Suprapubic skin (tissue), 4 donors: ENCODE measurements around the gene NFKBIA.

Experiments
- EP300 ChIP-seq: sonication (generic); formaldehyde crosslinking; IDR thresholded peaks from one replicate; pipeline ENCODE4 v1.6.1; 2017; ENCODE audit warnings: antibody characterized with exemption
- POLR2A ChIP-seq, 2 donors: fragments of 450-650 bp; IDR thresholded peaks; one replicate each; pipeline ENCODE4 v1.6.1; 2017; ENCODE audit warnings: antibody characterized with exemption in 2 of 2, mild to moderate bottlenecking in 2 of 2, moderate library complexity in 2 of 2
- POLR2AphosphoS5 ChIP-seq, 3 donors: sonication (generic); formaldehyde crosslinking; IDR thresholded peaks; one replicate each; pipeline ENCODE4 v1.6.1; 2017; ENCODE audit warnings: antibody characterized with exemption in 3 of 3
- TF ChIP-seq, protein P1 (sequence below), 2 donors: fragments of 200-600 bp in 1 of 2; fragments of 450-650 bp in 1 of 2; sonication (generic) in 1 of 2; IDR thresholded peaks; one replicate each; pipeline ENCODE4 v1.5.1; 2016 to 2019; ENCODE audit warnings: antibody characterized with exemption in 2 of 2, mild to moderate bottlenecking in 1 of 2, moderate library complexity in 1 of 2

DNA sequence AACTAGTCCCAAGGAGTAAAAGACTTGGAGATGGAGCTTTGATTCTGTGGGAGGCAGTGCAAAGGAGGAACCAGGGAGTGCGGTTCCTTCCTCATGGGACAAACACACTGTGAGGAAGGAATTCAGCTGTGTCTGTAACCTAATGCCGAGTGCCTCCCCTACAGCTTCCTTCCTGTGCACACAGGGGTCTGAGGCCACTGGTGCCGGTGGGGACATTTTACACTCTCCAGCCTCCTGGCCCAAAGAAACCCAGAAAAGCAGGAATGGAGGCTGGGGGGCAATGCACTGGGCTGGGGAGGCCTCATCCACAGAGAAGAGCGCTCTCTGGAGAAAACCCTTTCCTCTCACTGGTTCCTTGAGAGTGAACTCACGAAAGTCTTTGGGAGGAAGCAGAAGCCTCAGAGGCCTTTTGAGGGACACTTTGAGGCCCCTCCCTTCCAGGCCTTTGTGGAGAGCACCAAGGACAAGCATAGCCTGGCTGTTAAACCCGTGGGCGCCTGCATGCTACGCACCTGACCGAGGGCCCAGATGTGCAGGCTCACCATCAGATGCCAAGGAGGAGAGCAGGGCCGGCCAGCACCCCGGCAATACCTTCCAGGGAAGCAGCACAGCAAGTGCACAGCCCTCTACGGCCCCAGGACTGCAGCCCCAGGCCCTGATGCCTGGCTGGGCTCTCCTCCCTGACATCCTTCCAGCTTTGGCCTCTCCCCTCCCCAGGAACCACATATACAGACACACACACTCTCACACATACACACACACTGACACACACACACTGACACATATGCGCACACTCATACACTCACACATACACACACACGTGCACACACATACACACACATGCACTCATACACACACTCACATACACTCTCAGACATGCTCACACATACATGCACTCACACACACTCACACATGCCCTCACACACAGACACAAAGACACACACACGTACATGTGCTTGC, 52.0 kb downstream of the NFKBIA start:
- TF ChIP-seq, protein P1, sequence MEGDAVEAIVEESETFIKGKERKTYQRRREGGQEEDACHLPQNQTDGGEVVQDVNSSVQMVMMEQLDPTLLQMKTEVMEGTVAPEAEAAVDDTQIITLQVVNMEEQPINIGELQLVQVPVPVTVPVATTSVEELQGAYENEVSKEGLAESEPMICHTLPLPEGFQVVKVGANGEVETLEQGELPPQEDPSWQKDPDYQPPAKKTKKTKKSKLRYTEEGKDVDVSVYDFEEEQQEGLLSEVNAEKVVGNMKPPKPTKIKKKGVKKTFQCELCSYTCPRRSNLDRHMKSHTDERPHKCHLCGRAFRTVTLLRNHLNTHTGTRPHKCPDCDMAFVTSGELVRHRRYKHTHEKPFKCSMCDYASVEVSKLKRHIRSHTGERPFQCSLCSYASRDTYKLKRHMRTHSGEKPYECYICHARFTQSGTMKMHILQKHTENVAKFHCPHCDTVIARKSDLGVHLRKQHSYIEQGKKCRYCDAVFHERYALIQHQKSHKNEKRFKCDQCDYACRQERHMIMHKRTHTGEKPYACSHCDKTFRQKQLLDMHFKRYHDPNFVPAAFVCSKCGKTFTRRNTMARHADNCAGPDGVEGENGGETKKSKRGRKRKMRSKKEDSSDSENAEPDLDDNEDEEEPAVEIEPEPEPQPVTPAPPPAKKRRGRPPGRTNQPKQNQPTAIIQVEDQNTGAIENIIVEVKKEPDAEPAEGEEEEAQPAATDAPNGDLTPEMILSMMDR (IDR thresholded peaks at IDR 0.05) = no peak
- TF ChIP-seq POLR2AphosphoS5 (IDR thresholded peaks at IDR 0.05) (no peak), POLR2A (IDR thresholded peaks at IDR 0.05) (no peak), EP300 (no peak)
